SK-N-MC (cell line): ENCODE measurements around the gene TMEM120B.

Experiments
- EZH2 ChIP-seq: fragments of 200-600 bp; sonication (generic); IDR thresholded peaks from one replicate; pipeline ENCODE4 v1.6.1; 2017; ENCODE audit warnings: antibody characterized with exemption
- POLR2AphosphoS5 ChIP-seq: IDR thresholded peaks from 2 replicates; pipeline ENCODE4 v1.6.1; 2012; ENCODE audit warnings: mild to moderate bottlenecking, low read depth, low read length, borderline replicate concordance

DNA sequence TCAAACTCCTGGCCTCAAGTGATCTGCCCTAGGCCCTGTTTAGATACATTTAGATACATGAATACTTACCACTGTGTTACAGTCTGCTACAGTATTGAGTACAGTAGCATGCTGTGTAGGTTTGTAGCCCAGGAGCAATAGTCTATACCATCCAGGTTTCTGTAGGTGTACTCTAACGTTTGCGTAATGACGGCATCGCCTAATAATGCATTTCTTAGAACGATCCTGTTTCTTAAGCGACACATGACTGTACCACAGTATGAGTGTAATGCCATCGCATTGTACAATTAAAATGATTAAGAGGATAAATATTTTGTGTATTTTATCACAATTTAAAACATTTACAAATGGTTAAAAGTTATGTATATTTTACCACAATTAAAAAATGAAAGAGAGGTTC, 18.9 kb downstream of the TMEM120B start:
- no peak for TF ChIP-seq EZH2
- TF ChIP-seq POLR2AphosphoS5, result no peak
